GM12878 (cell line): ENCODE data around the gene FGGY. TPM values are rescaled to one million over a fixed set of nuclear protein-coding genes. Genes with fewer than 3 reads are reported as not detected.

ENCODE experiments used
- ATAC-seq: fragments of 200-7000 bp; cut with Tn5 transposase; 3 replicates; pipeline ENCODE4 v1.9.1; 2020; ENCODE audit warnings: mild to moderate bottlenecking, moderate library complexity
- BruUV-seq: library from RNA; stranded (reverse); fragments of 400-500 nt; replicated peaks from 2 replicates; lab custom pipeline; 2021; lab: Mats Ljungman, UMichigan
- CTCF ChIA-PET: fragments of 300-600 bp; sonication (Branson Sonifier 250); formaldehyde crosslinking; extraction: SDS; loops from one replicate; lab custom pipeline; 2021; ENCODE audit warnings: inconsistent platforms; lab: Yijun Ruan, JAX
- POLR2A ChIA-PET: fragments of 350-600 bp; formaldehyde crosslinking; extraction: SDS; loops from one replicate; lab custom pipeline; 2021; ENCODE audit warnings: inconsistent platforms; lab: Charles Lee
- RAD21 ChIA-PET: fragments of 300-600 bp; sonication (Branson Sonifier 250); formaldehyde crosslinking; loops from one replicate; lab custom pipeline; 2023; ENCODE audit warnings: antibody characterized with exemption; ENCODE audit not compliant: unreplicated experiment; lab: Charles Lee
- SMC1A ChIA-PET: fragments of 300-600 bp; sonication (Branson Sonifier 250); formaldehyde crosslinking; loops from one replicate; lab custom pipeline; 2023; ENCODE audit not compliant: unreplicated experiment, uncharacterized antibody; lab: Charles Lee
- DNase-seq: peaks from one replicate; pipeline ENCODE4 v3.0.0-alpha.2; 2011; ENCODE audit warnings: low read depth, low spot score
- FAIRE-seq: peaks from 3 replicates; lab custom pipeline; 2011; peaks lifted over from hg19 to GRCh38; lab: Jason Lieb, UNC
- H2AFZ ChIP-seq: 2 replicates; pipeline ENCODE4 v1.6.0; 2011; ENCODE audit warnings: low read depth, low read length, control low read depth; ENCODE audit not compliant: control insufficient read depth
- H3K27ac ChIP-seq: 2 replicates; pipeline ENCODE4 v1.5.1; 2011; ENCODE audit warnings: control low read depth; ENCODE audit not compliant: control insufficient read depth, insufficient read depth
- H3K27me3 ChIP-seq, 2 experiments: replicated peaks in 1 of 2; 2 replicates each; pipeline versions ENCODE4 v1.6.0 to v1.6.1; 2011; ENCODE audit warnings: low read length in 1 of 2; ENCODE audit not compliant: control insufficient read depth in 2 of 2, insufficient read depth in 2 of 2
- H3K36me3 ChIP-seq, 2 experiments: 2 replicates each; pipeline ENCODE4 v1.5.1; 2011; ENCODE audit warnings: low read length in 1 of 2; ENCODE audit not compliant: control insufficient read depth in 2 of 2, insufficient read depth in 2 of 2
- H3K4me1 ChIP-seq: 2 replicates; pipeline ENCODE4 v1.6.1; 2011; ENCODE audit warnings: mild to moderate bottlenecking, low read length, moderate library complexity, mixed read lengths; ENCODE audit not compliant: control insufficient read depth, insufficient read depth
- H3K4me2 ChIP-seq: 2 replicates; pipeline ENCODE4 v1.6.0; 2011; ENCODE audit warnings: control low read depth; ENCODE audit not compliant: control insufficient read depth, insufficient read depth
- H3K4me3 ChIP-seq: fragments of 200-600 bp; sonication (generic); 2 replicates; pipeline ENCODE4 v1.5.1; 2016
- H3K79me2 ChIP-seq: 2 replicates; pipeline ENCODE4 v1.6.0; 2011; ENCODE audit warnings: low read length; ENCODE audit not compliant: control insufficient read depth, insufficient read depth
- H3K9ac ChIP-seq: 2 replicates; pipeline ENCODE4 v1.8.0; 2011; ENCODE audit warnings: low read length, control low read depth, mixed read lengths; ENCODE audit not compliant: control insufficient read depth, insufficient read depth
- H3K9me3 ChIP-seq: replicated peaks from 3 replicates; pipeline ENCODE4 v1.5.1; 2011; ENCODE audit warnings: mild to moderate bottlenecking, low read length; ENCODE audit not compliant: control insufficient read depth, insufficient read depth
- H4K20me1 ChIP-seq: 2 replicates; pipeline ENCODE4 v1.6.0; 2011; ENCODE audit not compliant: control insufficient read depth, insufficient read depth
- CHD2 ChIP-seq: IDR thresholded peaks from 2 replicates; pipeline ENCODE4 v1.6.1; 2011; ENCODE audit warnings: low read depth, low read length, improper control_type of control experiment, borderline replicate concordance
- GABPA ChIP-seq: IDR thresholded peaks from 2 replicates; pipeline ENCODE4 v1.6.1; 2014; ENCODE audit warnings: antibody characterized with exemption, low read depth, mild to moderate bottlenecking, inconsistent platforms
- GATAD2B ChIP-seq: fragments of 450-650 bp; conservative IDR thresholded peaks from 2 replicates; pipeline ENCODE4 v1.6.1; 2017; ENCODE audit warnings: low read depth, mild to moderate bottlenecking, moderate library complexity
- KLF5 ChIP-seq: fragments of 450-650 bp; IDR thresholded peaks from 2 replicates; pipeline ENCODE4 v1.6.1; 2014; ENCODE audit warnings: mild to moderate bottlenecking; ENCODE audit not compliant: partially characterized antibody
- NR2F1 ChIP-seq: fragments of 450-650 bp; conservative IDR thresholded peaks from 2 replicates; pipeline ENCODE4 v1.6.1; 2017; ENCODE audit warnings: mild to moderate bottlenecking
- NRF1 ChIP-seq: conservative IDR thresholded peaks from 2 replicates; pipeline ENCODE4 v1.6.1; 2011; ENCODE audit warnings: mild to moderate bottlenecking, low read depth, low read length, improper control_type of control experiment
- POU2F2 ChIP-seq: IDR thresholded peaks from 3 replicates; pipeline ENCODE4 v1.6.1; 2011; ENCODE audit warnings: low read depth, mild to moderate bottlenecking, low read length, borderline replicate concordance
- RBBP5 ChIP-seq: fragments of 200-600 bp; sonication (generic); conservative IDR thresholded peaks from 2 replicates; pipeline ENCODE4 v1.6.1; 2016
- RFX5 ChIP-seq: IDR thresholded peaks from 2 replicates; pipeline ENCODE4 v1.6.1; 2011; ENCODE audit warnings: low read depth, low read length, improper control_type of control experiment
- SMAD5 ChIP-seq: IDR thresholded peaks from 2 replicates; pipeline ENCODE4 v1.6.1; 2016; ENCODE audit warnings: antibody characterized with exemption, low read depth
- YBX1 ChIP-seq: fragments of 450-650 bp; IDR thresholded peaks from 2 replicates; pipeline ENCODE4 v1.6.1; 2016; ENCODE audit warnings: antibody characterized with exemption
- YY1 ChIP-seq: IDR thresholded peaks from 2 replicates; pipeline ENCODE4 v1.6.1; 2011; ENCODE audit warnings: low read depth, mild to moderate bottlenecking, low read length
- ZNF384 ChIP-seq: IDR thresholded peaks from 2 replicates; pipeline ENCODE4 v1.6.1; 2012; ENCODE audit warnings: low read depth, mild to moderate bottlenecking, low read length, improper control_type of control experiment, borderline replicate concordance
- WGBS: methylation state at CpG from one replicate; pipeline ENCODE4 v1.1.6; 2016; ENCODE audit warnings: low lambda C conversion rate; ENCODE audit not compliant: insufficient replicate concordance, insufficient coverage; ENCODE audit errors: missing lambda C conversion rate; 5-methylcytosine and 5-hydroxymethylcytosine counted together
- in situ Hi-C: fragments of 300-500 bp; cut with MboI; formaldehyde crosslinking; loops from 9 replicates; pipeline ENCODE4 v1.14.3; 2018; ENCODE audit warnings: mixed read lengths
- intact Hi-C: fragments of 100-400 bp; cut with micrococcal nuclease; formaldehyde crosslinking; loops from one replicate; pipeline ENCODE4 v1.14.2; 2022; ENCODE audit not compliant: unreplicated experiment
- polyA plus RNA-seq, 11 experiments: library from polyadenylated mRNA; depleted of rRNA in 4 of 11; unstranded in 6 of 11; stranded (reverse) in 5 of 11; fragments of >200 nt; fragmentation: Nextera tagmentation in 4 of 11; fragmentation: Illumina TruSeq in 1 of 11; extraction: Ambion mirVana in 4 of 11; extraction: Trizol in 1 of 11; gene quantifications; 1 replicate in 1 of 11; 2 replicates in 10 of 11; pipeline versions ENCODE4 v1.2.1 to v1.2.3, GENCODE V29; 2011 to 2016; ENCODE audit warnings: inconsistent platforms in 2 of 11, missing spikeins in 2 of 11, low read depth in 1 of 11
- total RNA-seq, 4 experiments: library from RNA; depleted of rRNA in 3 of 4; stranded (reverse); fragments of >200 nt in 3 of 4; fragmentation: Illumina TruSeq in 1 of 4; extraction: Trizol in 1 of 4; gene quantifications; 2 replicates each; pipeline versions ENCODE4 v1.2.1 to v1.2.3, GENCODE V29; 2013 to 2021
- TF ChIP-seq, protein P1 (sequence below): IDR thresholded peaks from 2 replicates; pipeline ENCODE4 v1.6.1; 2012; ENCODE audit warnings: low read depth, low read length, improper control_type of control experiment
- TF ChIP-seq, protein P2 (sequence below): fragments of 450-650 bp; IDR thresholded peaks from 2 replicates; pipeline ENCODE4 v1.6.1; 2016; ENCODE audit warnings: mild to moderate bottlenecking

Gene FGGY
- total and polyA plus RNA-seq, 10 of the 15 experiments (the other 5 are each of a cell fraction or from before 2014, with no cell fraction given) = 6.2 to 11.9 (median 7.5) TPM

DNA sequence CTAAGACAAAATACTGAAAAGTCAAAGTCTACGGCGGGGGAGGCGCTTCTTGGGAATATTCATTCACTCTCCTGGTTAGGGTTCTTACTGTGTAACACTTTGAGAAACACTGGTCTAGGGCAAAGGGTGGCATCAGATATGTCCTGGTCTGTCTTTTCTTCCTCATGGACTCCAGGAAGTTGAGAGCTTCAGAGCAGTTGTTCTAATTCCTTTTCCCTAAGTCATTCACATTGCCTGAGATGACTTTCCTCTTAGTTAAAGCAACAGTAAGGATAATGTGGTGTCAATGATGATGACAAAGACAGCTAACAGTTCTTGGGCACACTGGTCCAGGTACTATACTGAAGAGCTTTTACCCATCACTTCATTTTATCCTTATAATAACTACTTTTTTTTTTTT is 27.0 kb downstream of the FGGY start:
- no peaks in the 10 kb centered on the region for H3K79me2 ChIP-seq
- in situ Hi-C loops (no loop called here), intact Hi-C loops (no loop called here)
- no peak overlapping the region for H3K4me2 ChIP-seq
- H3K4me1 ChIP-seq = no peaks in the 10 kb centered on the region
- ChIA-PET SMC1A (interaction anchor here (0.6 kb wide), 1 partner anchor 123 kb away, joined by 3 read pairs; no protein-coding TSS in a partner anchor), RAD21 (interaction anchor here (1.5 kb wide), 1 partner anchor 28 kb away, joined by 3 read pairs; no protein-coding TSS in a partner anchor), CTCF (no interaction called here), POLR2A (interaction anchor here (0.6 kb wide), 1 partner anchor 198 kb away, joined by 3 read pairs; no protein-coding TSS in a partner anchor)
- WGBS = 96% methylated on average over 3 of the region's 3 CpGs
- no peak for ATAC-seq
- H3K9ac ChIP-seq = no peak overlapping the region
- no peaks in the 10 kb centered on the region for H4K20me1 ChIP-seq
- no peaks in the 10 kb centered on the region for H3K9me3 ChIP-seq
- FAIRE-seq = no peak
- H3K4me3 ChIP-seq = no peak overlapping the region
- no peaks in the 10 kb centered on the region for H3K27me3 ChIP-seq
- H3K36me3 ChIP-seq = no peaks in the 10 kb centered on the region
- TF ChIP-seq NR2F1 = no peak
- no peak for TF ChIP-seq RBBP5
- no peak for TF ChIP-seq SMAD5
- TF ChIP-seq POU2F2 = no peak
- no peak for TF ChIP-seq CHD2
- TF ChIP-seq KLF5 = no peak
- TF ChIP-seq GATAD2B = no peak
- TF ChIP-seq, protein P1, sequence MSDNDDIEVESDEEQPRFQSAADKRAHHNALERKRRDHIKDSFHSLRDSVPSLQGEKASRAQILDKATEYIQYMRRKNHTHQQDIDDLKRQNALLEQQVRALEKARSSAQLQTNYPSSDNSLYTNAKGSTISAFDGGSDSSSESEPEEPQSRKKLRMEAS = no peak
- no peak for TF ChIP-seq YBX1
- no peak for TF ChIP-seq RFX5
- TF ChIP-seq NRF1 = no peak
- TF ChIP-seq, protein P2, sequence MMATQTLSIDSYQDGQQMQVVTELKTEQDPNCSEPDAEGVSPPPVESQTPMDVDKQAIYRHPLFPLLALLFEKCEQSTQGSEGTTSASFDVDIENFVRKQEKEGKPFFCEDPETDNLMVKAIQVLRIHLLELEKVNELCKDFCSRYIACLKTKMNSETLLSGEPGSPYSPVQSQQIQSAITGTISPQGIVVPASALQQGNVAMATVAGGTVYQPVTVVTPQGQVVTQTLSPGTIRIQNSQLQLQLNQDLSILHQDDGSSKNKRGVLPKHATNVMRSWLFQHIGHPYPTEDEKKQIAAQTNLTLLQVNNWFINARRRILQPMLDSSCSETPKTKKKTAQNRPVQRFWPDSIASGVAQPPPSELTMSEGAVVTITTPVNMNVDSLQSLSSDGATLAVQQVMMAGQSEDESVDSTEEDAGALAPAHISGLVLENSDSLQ = no peak
- TF ChIP-seq ZNF384 = no peak
- no peak for TF ChIP-seq GABPA
- no peak for TF ChIP-seq YY1
- no peak overlapping the region for H2AFZ ChIP-seq
- no peak overlapping the region for H3K27ac ChIP-seq
- no TSS peak for BruUV-seq
- no peak for DNase-seq
